ENCODE results near the gene CELSR1.
"Not testable (repeated sequence)": the region's sequence is repeated elsewhere in the genome, so short reads cannot be mapped to it uniquely, and the experiment has no call there.

The CELSR1 gene

GRCh38 chr22:46509416-46510089 is 27.9 kb downstream of the CELSR1 start:
- no peak for DNase-seq

GRCh38 chr22:46508491-46508999 is 28.9 kb downstream of the CELSR1 start:
- DNase-seq = no peak

GRCh38 chr22:46507451-46508425 is 29.7 kb downstream of the CELSR1 start:
- no peak for DNase-seq

GRCh38 chr22:46504584-46504983 is 32.8 kb downstream of the CELSR1 start:
- DNase-seq = no peak

- no peak for DNase-seq
Observed at GRCh38 chr22:46502440-46503175, 34.8 kb downstream of the CELSR1 start.

GRCh38 chr22:46501701-46502100 is 35.7 kb downstream of the CELSR1 start:
- DNase-seq = no peak

GRCh38 chr22:46501265-46501664 is 36.2 kb downstream of the CELSR1 start:
- DNase-seq = not testable (repeated sequence)

- DNase-seq = no peak
Observed at GRCh38 chr22:46500201-46500600, 37.2 kb downstream of the CELSR1 start.

GRCh38 chr22:46499805-46500189 is 37.6 kb downstream of the CELSR1 start:
- DNase-seq = no peak

GRCh38 chr22:46491946-46492345 is 45.5 kb downstream of the CELSR1 start:
- no peak for DNase-seq

GRCh38 chr22:46490538-46490937 is 46.9 kb downstream of the CELSR1 start:
- DNase-seq = no peak

GRCh38 chr22:46486996-46487717 is 50.3 kb downstream of the CELSR1 start:
- DNase-seq = no peak

GRCh38 chr22:46484861-46485595 is 52.4 kb downstream of the CELSR1 start:
- no peak for DNase-seq

- no peak for DNase-seq
Observed at GRCh38 chr22:46484156-46484860, 53.1 kb downstream of the CELSR1 start.

- no peak for DNase-seq
Observed at GRCh38 chr22:46483353-46483752, 54.1 kb downstream of the CELSR1 start.

GRCh38 chr22:46482056-46482675 is 55.3 kb downstream of the CELSR1 start:
- DNase-seq = no peak

- no peak for DNase-seq
Observed at GRCh38 chr22:46481386-46481785, 56.0 kb downstream of the CELSR1 start.

GRCh38 chr22:46480396-46480795 is 57.0 kb downstream of the CELSR1 start:
- DNase-seq = no peak

GRCh38 chr22:46479046-46479445 is 58.4 kb downstream of the CELSR1 start:
- no peak for DNase-seq

GRCh38 chr22:46478083-46478551 is 59.3 kb downstream of the CELSR1 start:
- no peak for DNase-seq
